Activated naive CD4-positive, alpha-beta T cell treated with Interleukin-2 at 50 U/mL for 16 hours (primary cell): ENCODE results near the gene CDC25B.

Experiments
- DNase-seq: peaks from one replicate; pipeline ENCODE4 v3.0.0-alpha.2; 2020

CDC25B gene

GRCh38 chr20:3795511-3796468, at the start of gene CDC25B:
Gene CDC25B, plus strand, starts transcription at chr20:3796310. Its CDS starts 222 bp downstream, at chr20:3796532.
- peak; percentile 91 for DNase-seq

- no peak for DNase-seq
Measured at GRCh38 chr20:3747471-3747870, 48.6 kb upstream of the CDC25B start.

DNA sequence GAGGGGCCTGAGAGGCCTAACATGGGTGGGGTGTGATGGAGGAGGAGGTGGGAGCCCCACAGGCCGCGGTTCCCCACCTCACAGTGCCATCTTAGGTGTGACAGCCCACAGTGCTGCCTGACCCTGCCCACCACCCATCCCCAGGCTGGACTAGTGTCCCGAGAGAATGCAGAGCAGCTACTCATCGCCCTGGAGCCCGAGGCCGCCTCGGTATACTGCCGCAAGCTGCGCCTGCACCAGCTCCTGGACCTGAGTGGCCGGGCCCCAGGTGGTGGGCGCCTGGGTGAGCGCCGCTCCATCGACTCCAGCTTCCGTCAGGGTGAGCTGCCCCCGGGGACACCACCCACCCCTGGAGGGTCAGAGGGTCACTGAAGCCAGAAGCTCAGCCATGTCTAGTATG, 48.0 kb upstream of the CDC25B start:
- DNase-seq = no peak

DNA sequence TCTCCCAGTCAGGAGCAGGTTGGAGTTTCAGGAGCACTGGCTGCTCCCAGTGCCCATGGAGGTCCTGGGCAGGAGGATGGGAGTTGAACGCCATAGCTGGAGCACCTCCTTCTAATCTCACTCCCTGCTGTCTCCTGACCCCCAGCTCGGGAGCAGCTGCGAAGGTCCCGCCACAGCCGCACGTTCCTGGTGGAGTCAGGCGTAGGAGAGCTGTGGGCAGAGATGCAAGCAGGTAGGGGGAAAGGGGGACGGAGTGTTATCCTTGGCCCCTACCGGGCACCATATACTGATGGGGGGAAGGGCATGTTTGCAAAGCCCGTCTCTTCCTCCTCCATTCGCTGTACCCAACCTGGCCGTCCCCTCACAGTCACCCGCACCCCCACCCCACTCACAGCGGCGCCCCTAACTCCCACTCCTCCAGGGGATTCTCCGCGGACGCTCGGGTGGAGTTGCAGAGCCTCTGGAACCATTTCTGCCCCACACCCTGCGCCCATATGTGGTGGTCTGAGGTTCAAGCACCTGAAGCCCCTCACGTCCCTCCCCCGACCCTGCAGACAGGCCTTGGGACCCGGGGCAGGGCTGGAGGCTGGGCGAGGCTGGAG, 46.9 kb upstream of the CDC25B start:
- no peak for DNase-seq

DNA sequence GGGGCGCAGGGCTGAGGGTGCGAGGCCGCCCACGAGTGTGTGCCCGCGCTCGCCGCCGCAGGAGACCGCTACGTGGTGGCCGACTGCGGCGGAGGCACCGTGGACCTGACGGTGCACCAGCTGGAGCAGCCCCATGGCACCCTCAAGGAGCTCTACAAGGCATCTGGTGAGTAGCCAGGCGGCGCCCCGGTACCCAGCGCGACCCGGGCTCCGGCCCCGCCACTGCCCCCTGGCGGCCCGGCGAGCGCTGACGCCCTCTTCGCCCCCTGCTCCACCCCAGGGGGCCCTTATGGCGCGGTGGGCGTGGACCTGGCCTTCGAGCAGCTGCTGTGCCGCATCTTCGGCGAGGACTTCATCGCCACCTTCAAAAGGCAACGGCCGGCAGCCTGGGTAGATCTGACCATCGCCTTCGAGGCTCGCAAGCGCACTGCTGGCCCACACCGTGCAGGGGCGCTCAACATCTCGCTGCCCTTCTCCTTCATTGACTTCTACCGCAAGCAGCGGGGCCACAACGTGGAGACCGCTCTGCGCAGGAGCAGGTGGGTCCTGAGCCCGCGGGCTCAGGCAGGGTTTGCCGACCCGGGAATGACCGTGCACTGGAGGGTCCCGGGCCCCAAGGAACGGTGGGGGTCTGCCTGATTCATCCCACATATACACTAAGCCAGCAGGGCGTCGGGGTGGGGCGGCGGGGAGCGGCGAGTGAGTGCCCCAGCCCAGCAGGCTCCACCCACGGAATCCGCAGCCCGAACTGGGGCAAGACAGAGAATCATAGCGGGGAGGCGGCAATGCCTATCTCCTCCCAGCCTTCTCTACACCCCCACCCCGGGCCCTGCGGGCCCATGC, 46.2 kb upstream of the CDC25B start:
- DNase-seq = peak; percentile 36

DNA sequence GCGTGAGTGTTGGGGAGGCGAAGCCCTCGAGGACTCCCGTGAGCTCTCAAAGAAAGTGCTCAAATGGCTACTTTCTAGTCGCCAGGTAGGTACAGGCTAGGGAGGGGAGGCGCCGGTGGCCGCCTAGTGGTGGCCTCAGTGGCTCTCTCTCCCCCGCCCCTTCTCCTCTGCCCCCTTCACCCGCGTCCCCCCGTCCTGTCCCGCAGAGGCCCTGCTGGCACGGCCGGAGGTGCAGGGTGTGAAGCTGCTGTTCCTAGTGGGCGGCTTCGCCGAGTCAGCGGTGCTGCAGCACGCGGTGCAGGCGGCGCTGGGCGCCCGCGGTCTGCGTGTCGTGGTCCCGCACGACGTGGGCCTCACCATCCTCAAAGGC, 44.8 kb upstream of the CDC25B start:
- no peak for DNase-seq

GRCh38 chr20:3751675-3752385, 44.3 kb upstream of the CDC25B start:
- DNase-seq = peak; percentile 68

- no peak for DNase-seq
Measured at GRCh38 chr20:3752386-3752759, 43.7 kb upstream of the CDC25B start.

DNA sequence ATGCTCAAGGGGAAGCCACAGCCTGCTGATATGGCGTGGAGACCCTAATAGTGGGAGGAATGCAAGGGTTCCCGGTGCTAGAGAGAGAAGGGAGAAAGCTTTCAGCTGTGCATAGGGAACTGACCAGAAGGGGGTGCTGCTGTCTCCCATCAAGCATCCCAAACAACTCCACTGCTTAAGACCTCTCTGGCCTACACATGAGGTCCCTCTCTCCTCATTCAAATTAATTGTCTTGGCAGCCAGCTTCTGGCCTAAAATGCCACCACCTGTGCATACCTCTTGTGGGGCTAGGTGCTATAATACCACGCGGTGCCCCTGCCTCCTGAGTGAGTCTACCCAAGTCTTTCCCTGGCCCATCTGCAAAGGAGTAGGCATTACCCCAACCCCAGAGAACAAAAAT, 43.0 kb upstream of the CDC25B start:
- peak; percentile 61 for DNase-seq

DNA sequence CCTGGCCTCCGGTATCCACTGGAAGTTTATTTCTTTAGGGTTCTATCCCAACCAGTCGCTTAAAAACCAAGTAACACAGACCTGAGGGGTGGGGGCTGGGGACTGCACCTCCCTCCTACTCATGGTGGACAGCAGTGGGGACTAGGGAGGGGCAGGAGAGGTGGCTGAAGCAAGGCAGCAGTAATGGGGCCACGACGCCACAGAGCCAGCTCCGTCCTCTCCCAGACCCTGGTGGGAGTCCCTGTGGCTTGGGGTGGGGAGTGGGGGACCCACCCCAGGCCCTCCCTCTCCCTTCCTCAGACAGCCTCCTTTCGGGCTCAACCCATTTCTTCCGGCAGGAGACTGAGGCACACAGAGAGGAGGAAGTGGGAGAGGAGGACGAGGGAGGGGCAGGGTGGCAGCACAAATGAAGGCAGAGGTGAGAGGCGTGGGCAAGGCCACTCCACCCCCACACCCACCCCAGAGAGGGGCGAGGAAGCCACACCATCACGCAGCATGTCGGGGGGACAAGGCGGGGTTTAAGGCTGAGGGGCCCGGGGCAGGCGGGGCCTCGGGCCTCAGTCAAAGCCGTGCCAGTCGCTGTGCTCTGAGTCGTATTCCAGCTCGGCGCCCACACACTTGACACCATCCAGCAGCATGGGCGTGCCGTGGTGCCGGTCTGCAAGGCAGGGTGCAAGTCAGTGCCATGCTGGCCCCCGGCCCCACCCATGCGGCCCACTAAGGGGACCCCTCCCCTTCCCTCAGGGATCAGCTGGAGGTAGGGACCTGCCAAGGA, 42.4 kb upstream of the CDC25B start:
- DNase-seq = no peak

- DNase-seq = no peak
Measured at GRCh38 chr20:3754276-3754630, 41.9 kb upstream of the CDC25B start.

DNA sequence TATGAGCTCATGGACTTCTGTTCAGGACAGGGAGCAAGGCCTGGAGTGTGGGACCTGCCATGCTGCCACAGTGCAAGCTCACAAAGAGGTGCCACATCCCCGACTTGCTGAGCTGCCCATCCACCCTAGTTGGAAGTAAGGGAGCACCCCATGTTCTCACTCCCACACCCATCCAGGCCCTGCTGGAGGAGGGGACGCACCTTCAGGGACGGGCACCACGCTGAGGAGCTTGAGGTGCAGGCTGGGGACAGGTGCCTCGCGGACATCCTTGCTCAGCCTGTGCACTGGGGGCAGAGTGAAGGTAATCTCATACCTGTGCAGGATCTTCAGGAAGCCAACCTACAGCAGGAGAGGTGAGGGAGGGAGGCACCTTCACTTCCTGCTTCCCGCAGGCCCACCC, 40.8 kb upstream of the CDC25B start:
- DNase-seq = no peak

- no peak for DNase-seq
Measured at GRCh38 chr20:3755814-3756480, 40.2 kb upstream of the CDC25B start.

- no peak for DNase-seq
Measured at GRCh38 chr20:3757268-3757667, 38.8 kb upstream of the CDC25B start.

GRCh38 chr20:3758566-3758965, 37.5 kb upstream of the CDC25B start:
- no peak for DNase-seq

GRCh38 chr20:3759316-3759823, 36.7 kb upstream of the CDC25B start:
- DNase-seq = no peak

DNA sequence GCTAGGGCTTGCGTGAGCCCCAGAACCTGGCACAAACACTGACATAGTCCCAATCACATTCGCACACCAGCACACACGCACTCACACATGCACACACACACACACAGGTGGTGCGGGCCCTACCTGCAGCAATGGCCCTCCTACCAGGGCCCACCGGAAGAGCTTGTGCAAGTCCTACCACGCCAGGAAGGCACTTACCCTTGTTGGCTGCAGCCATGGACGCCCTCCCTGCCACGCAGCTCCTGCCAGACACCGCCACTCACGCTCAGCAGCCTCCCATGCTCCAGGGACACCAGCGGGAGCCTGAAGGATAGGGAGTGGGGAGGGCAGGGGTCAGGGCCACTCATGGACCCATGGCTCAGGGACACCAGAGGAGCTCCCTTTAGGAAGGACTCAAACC, 36.2 kb upstream of the CDC25B start:
- DNase-seq = no peak

DNA sequence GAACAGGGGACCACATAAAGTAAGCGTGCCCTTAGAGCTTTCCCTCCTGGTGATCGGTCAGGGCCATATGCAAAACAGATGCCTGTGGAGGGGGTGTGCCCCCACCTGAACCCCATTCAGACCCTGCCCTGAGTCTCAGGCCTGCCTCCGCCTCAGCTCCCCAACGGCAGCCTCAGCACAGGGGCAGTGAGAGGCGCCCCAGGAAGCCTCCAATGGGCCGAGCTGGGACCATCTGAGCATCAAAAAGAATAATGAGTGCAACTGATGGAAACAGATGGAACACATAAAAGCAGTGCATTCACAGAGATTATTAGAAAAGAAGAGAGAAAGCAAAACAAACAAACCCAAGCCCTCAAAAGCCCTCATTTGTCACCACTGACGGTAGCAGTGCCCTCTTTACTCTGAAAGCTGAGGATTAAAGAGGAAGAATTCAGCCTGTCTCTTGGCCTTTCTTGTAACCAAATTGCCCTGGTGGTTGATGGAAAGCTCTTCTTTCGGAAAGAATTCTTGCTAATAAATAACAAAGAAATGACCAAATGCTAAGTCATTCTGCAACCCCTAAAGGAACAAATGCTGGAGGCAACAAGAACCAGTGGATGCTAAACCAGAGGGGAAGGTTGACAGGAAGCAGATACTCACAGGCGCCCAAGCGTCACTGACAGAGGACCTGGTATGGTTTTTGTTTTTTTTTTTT, 35.3 kb upstream of the CDC25B start:
- DNase-seq = no peak

DNA sequence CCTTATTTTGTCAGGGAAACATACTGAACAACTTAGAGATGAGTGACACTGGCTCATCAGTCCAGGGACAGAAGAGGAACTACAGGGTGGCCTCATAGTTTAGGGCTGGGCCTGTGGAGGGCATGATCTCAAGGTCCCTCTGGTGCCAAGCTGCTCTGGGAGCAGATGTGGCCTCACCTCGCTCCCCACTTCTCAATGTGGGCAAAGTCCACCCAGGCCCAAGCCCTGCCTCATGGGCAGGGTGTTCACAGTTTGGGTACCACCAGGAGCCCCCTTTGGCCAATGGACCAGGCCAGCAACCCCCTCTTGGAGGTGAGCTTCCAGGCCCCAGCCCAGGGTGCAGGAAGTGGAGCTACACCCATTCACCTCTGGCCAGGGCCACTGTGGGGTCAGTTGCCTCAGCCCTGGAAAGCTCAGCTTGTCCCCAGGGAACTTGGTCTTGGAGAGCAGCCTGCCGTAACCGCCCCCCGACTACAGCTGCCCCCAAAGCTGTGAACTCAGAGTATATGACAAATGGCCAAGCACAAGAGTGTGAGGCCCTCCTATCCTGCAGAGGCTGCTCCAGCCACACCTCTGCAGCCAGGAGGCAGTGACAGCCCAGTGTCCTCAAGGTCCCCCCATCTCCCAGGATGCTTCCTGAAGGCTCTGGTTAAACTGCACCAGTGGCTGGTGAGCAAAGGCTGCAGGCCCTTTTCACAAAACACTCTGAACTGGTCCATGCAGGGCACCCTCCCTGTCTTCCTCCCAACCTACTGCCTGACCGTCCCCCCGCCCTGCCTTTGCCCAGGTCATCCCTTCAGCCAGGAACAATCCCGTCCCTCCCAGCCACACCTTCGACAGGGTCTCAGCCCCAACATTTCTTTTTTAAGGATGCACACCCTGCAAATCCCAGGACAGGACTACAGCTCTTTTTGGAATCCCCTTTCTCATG, 32.2 kb upstream of the CDC25B start:
- DNase-seq = no peak

DNA sequence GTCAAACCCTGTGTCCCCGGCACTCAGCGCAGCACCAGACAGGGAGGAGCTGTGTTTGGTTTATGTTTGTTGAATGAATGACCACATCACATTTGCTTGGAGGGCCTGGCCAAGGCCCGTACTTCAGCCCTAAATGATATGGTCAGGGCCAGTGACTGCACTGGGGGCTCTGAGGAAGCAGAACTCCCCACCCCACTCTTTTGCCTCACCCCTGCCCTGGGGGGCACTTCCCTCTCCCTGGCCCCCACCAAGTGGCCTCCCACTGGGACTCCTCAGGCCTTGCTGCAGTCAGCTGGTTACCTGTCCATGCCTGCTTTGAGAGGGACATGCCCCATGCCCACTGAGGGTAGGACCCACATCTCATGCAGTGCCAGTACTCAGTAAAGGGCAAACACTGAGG, 31.5 kb upstream of the CDC25B start:
- DNase-seq = no peak
